Sigmoid colon (tissue), 7 donors: ENCODE results near the gene PLEKHA6. TPM values are rescaled to one million over a fixed set of nuclear protein-coding genes. Genes with fewer than 3 reads are reported as not detected.

Source experiments
- DNase-seq: peaks from one replicate; pipeline ENCODE4 v3.0.0-alpha.2; 2019
- H3K27ac ChIP-seq, 4 donors: fragments of 200-600 bp; sonication (generic); one replicate each; pipeline ENCODE4 v1.5.1; 2016 to 2019; ENCODE audit warnings: mild to moderate bottlenecking in 1 of 4
- H3K27me3 ChIP-seq, 3 donors: fragments of 200-600 bp; sonication (generic); one replicate each; pipeline ENCODE4 v1.5.1; 2019; ENCODE audit warnings: mild to moderate bottlenecking in 1 of 3
- H3K36me3 ChIP-seq, 4 donors: fragments of 200-600 bp; sonication (generic); one replicate each; pipeline ENCODE4 v1.5.1; 2016 to 2019
- H3K4me1 ChIP-seq, 4 donors: fragments of 200-600 bp; sonication (generic); one replicate each; pipeline ENCODE4 v1.5.1; 2017 to 2019
- H3K4me3 ChIP-seq, 4 donors: fragments of 200-600 bp; sonication (generic); one replicate each; pipeline ENCODE4 v1.5.1; 2017 to 2019; ENCODE audit warnings: mild to moderate bottlenecking in 2 of 4, moderate library complexity in 1 of 4
- H3K9me3 ChIP-seq, 4 donors: fragments of 200-600 bp in 3 of 4; sonication (generic) in 3 of 4; one replicate each; pipeline versions ENCODE4 v1.5.1 to v1.6.1; 2013 to 2019
- EP300 ChIP-seq, 4 donors: sonication (generic); formaldehyde crosslinking; IDR thresholded peaks; one replicate each; pipeline ENCODE4 v1.6.1; 2017; ENCODE audit warnings: antibody characterized with exemption in 4 of 4
- POLR2A ChIP-seq, 2 donors: fragments of 450-650 bp; IDR thresholded peaks; one replicate each; pipeline ENCODE4 v1.6.1; 2016; ENCODE audit warnings: antibody characterized with exemption in 2 of 2, mild to moderate bottlenecking in 2 of 2, moderate library complexity in 2 of 2
- POLR2AphosphoS5 ChIP-seq, 4 donors: sonication (generic); formaldehyde crosslinking; IDR thresholded peaks; one replicate each; pipeline ENCODE4 v1.6.1; 2017; ENCODE audit warnings: antibody characterized with exemption in 4 of 4
- WGBS, 2 donors: extraction: QIAGEN DNeasy Blood & Tissue Kit; methylation state at CpG; one replicate each; pipeline ENCODE4 v1.1.7; 2013; 5-methylcytosine and 5-hydroxymethylcytosine counted together
- intact Hi-C: fragments of 100-400 bp; cut with DNase I; formaldehyde crosslinking; loops from one replicate; pipeline ENCODE4 v1.15.1; 2023
- polyA plus RNA-seq, 3 donors: library from polyadenylated mRNA; stranded (reverse); fragments of 200-250 nt; gene quantifications; one replicate each; pipeline ENCODE4 v1.2.3, GENCODE V29; 2013
- total RNA-seq, 4 donors: library from RNA; depleted of rRNA; stranded (reverse); fragments of >200 nt; gene quantifications; one replicate each; pipeline ENCODE4 v1.1.0, GENCODE V29; 2016
- TF ChIP-seq, protein P1 (sequence below), 4 experiments: fragments of 450-650 bp in 3 of 4; fragments of 200-600 bp in 1 of 4; IDR thresholded peaks; one replicate each; pipeline ENCODE4 v1.5.1; 2016 to 2019; ENCODE audit warnings: antibody characterized with exemption in 4 of 4, mild to moderate bottlenecking in 3 of 4, moderate library complexity in 2 of 4
- donor health status: healthy with polysubstance abuse.
- donor health status: Bipolar disorder and iron deficiency.
- donor health status: healthy.

PLEKHA6 gene
- total and polyA plus RNA-seq, 7 donors: 5.6 to 58.7 (median 15.0) TPM

DNA sequence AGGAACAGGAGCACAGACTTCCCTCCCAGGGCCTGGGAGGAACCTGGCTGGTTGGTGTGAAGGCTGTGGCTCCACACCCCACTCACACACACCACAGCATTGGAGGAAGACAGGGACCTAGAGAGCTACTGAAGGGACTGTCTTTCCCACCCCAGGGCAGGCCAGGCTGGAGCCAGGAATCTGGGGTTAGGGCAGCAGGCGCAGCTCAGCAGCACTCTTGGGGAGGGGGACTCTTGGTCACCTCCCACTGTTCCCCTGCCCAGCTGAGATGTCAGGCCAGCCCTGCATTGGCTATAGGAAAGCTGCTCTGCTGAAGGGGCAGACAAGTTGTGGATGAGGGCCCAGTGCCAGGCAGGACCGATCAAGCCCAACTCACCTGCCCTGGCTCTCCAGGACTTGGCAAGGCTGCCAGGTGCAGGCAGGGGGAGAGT is 1.6 kb upstream of the PLEKHA6 start:
- Histone ChIP-seq H3K27me3 (peaks cover 4 to 21% (median 9%) of the 10 kb centered on the region in 3 donors), H3K27ac (no peak overlapping the region), H3K9me3 (no peaks in the 10 kb centered on the region), H3K4me3 (no peak overlapping the region), H3K36me3 (no peaks in the 10 kb centered on the region), H3K4me1 (peaks cover 0 to 18% (median 16%) of the 10 kb centered on the region in 4 donors)
- TF ChIP-seq, protein P1, sequence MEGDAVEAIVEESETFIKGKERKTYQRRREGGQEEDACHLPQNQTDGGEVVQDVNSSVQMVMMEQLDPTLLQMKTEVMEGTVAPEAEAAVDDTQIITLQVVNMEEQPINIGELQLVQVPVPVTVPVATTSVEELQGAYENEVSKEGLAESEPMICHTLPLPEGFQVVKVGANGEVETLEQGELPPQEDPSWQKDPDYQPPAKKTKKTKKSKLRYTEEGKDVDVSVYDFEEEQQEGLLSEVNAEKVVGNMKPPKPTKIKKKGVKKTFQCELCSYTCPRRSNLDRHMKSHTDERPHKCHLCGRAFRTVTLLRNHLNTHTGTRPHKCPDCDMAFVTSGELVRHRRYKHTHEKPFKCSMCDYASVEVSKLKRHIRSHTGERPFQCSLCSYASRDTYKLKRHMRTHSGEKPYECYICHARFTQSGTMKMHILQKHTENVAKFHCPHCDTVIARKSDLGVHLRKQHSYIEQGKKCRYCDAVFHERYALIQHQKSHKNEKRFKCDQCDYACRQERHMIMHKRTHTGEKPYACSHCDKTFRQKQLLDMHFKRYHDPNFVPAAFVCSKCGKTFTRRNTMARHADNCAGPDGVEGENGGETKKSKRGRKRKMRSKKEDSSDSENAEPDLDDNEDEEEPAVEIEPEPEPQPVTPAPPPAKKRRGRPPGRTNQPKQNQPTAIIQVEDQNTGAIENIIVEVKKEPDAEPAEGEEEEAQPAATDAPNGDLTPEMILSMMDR (IDR thresholded peaks at IDR 0.05): no peak
- TF ChIP-seq POLR2AphosphoS5 (IDR thresholded peaks at IDR 0.05) (no peak), POLR2A (IDR thresholded peaks at IDR 0.05) (no peak), EP300 (IDR thresholded peaks at IDR 0.05) (no peak)
- no peak for DNase-seq
- WGBS, 2 donors: 72 to 83% methylated on average over 2 of the region's 2 CpGs
- intact Hi-C loops: loop anchor here (5.0 kb wide), 2 partner anchors 154 to 499 kb away; partner anchors contain the start of gene SNRPE

DNA sequence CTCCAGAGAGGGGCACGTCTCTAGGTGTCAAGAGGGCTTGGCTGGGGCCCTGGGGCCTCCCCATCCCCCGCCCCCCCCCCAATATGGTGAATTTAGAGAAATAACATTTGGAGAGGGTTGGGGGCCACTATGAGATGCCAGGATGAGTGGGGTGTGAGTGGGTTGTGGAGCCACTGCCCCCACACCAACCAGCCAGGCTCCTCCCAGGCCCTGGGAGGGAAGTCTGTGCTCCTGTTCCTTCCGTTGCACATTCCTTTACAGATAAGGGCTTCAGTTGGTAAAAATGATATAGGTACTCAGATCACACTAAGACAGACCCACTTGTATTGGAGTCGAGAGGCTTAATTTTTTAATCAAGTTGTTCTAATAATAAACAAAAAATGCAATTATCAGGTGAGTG is 585 bp upstream of the PLEKHA6 start:
- peaks cover 0 to 18% (median 16%) of the 10 kb centered on the region in 4 donors for H3K4me1 ChIP-seq
- no peak for DNase-seq
- no peaks in the 10 kb centered on the region for H3K36me3 ChIP-seq
- 69 to 73% methylated on average over 4 of the region's 4 CpGs for WGBS, 2 donors
- H3K9me3 ChIP-seq: no peaks in the 10 kb centered on the region
- H3K27me3 ChIP-seq: peaks cover 4 to 21% (median 9%) of the 10 kb centered on the region in 3 donors
- no peak overlapping the region for H3K27ac ChIP-seq
- no peak for TF ChIP-seq POLR2A (IDR thresholded peaks at IDR 0.05)
- TF ChIP-seq POLR2AphosphoS5 (IDR thresholded peaks at IDR 0.05): no peak
- TF ChIP-seq, protein P1 (IDR thresholded peaks at IDR 0.05): no peak
- no peak for TF ChIP-seq EP300 (IDR thresholded peaks at IDR 0.05)
- no peak overlapping the region for H3K4me3 ChIP-seq
- intact Hi-C loops: loop anchor here (5.0 kb wide), 2 partner anchors 153 to 498 kb away; partner anchors contain the start of gene SNRPE

DNA sequence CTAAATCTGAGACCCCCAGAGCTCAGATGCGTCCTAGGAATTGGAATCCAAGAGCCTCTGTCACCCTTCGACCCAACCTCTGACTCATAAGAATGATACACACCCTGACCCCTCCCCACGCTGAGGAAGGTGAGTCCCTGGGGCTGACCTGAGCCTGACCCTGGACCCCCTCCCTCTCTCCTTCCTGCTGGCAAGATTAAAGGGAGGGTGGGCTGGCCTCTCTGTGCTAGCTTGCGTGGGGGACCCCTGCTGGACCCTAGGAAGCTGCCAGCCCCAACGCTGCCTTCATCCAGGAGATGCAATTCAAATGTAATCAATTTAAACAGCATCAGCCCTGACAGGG is 627 bp downstream of the PLEKHA6 start:
- H3K4me1 ChIP-seq: peaks cover 0 to 18% (median 16%) of the 10 kb centered on the region in 4 donors
- H3K9me3 ChIP-seq: no peaks in the 10 kb centered on the region
- H3K27me3 ChIP-seq: peaks cover 4 to 21% (median 9%) of the 10 kb centered on the region in 3 donors
- H3K27ac ChIP-seq: peak overlapping the region in 1 of 4 donors; percentile 2
- peak; percentile 54 for DNase-seq
- WGBS, 2 donors: 46 to 64% methylated on average over 5 of the region's 5 CpGs
- H3K4me3 ChIP-seq: peak overlapping the region in 2 of 4 donors; percentile 0 to 16
- intact Hi-C loops: no loop called here
- no peak for TF ChIP-seq POLR2AphosphoS5 (IDR thresholded peaks at IDR 0.05)
- H3K36me3 ChIP-seq: no peaks in the 10 kb centered on the region

DNA sequence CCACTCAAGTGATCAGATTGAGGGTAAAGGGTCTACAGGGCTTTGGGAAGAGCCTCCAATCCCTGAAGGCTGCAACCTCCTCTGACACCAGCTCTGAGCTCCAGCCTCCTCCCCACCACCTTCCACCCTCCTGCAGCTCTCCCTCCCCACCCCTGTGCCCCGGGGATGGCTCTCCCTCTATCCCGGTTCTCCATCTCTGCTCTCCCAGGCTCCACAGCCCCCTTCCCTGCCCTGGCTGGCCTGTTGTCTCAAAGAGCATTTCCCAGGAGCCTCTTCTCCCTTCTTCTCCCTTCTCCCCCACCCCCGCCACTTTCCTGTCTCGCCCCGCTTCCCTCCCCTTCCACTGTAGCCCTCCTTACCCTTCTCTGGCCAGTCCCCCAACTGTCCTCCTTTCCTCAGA is 1.1 kb downstream of the PLEKHA6 start:
- peaks cover 0 to 16% (median 14%) of the 10 kb centered on the region in 4 donors for H3K4me1 ChIP-seq
- H3K36me3 ChIP-seq: no peaks in the 10 kb centered on the region
- H3K9me3 ChIP-seq: no peaks in the 10 kb centered on the region
- H3K27me3 ChIP-seq: peaks cover 4 to 21% (median 9%) of the 10 kb centered on the region in 3 donors
- no peak overlapping the region for H3K27ac ChIP-seq
- WGBS, 2 donors: 64 to 79% methylated on average over 5 of the region's 5 CpGs
- peak; percentile 41 for DNase-seq
- TF ChIP-seq, protein P1 (IDR thresholded peaks at IDR 0.05): no peak
- TF ChIP-seq POLR2A (IDR thresholded peaks at IDR 0.05): no peak
- no peak for TF ChIP-seq EP300 (IDR thresholded peaks at IDR 0.05)
- no peak for TF ChIP-seq POLR2AphosphoS5 (IDR thresholded peaks at IDR 0.05)
- H3K4me3 ChIP-seq: peak overlapping the region in 1 of 4 donors; percentile 16
- intact Hi-C loops: no loop called here

DNA sequence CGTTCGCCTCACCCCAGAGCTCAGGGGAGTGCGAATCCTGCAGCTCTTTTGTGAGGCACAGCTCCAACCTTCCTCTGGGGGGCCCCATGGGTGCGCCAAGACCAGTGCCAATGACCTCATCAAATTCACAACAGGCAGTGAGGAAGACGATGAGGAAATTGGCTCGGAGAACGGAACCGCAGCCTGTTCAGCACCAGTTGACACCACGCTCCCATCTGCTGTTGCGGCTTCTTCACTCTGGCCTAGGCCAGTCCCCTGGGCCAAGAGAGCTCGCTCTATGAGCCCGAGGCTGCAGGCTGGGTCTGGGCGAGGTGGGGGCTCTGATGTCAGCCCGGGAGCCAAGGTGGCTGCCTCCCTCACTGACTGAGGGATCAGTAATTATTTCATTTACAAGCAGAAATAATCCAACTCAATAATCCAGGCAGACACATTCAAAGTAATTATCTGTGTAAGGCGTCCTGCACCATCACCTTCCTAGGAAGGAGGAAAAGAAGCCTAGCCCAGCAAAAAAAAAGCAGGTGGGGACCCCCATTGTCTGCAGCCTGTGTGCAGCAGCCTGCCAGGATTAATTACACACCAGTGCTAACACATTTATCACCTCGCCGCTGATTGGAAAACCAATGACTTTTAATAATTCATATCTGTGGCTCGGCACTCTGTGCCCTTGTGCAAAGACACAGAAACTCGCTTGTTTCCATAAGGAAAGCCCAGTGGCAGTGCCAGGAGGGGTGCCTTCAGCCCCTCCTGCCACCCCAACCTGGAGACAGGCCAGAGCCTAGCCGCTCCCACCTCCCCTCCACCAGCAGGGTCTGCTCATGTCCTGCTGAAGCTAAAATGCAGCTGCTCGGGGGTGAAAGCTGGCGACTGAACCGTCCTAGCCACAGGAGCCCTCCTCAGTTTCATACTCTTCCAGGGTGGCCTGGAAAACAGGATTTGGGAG is 1.9 kb downstream of the PLEKHA6 start:
- Histone ChIP-seq H3K4me3 (no peak overlapping the region), H3K4me1 (peaks cover 0 to 10% (median 6%) of the 10 kb centered on the region in 4 donors), H3K27ac (peak overlapping the region in 2 of 4 donors; percentile 1 to 7), H3K27me3 (peaks cover 4 to 21% (median 9%) of the 10 kb centered on the region in 3 donors), H3K9me3 (no peaks in the 10 kb centered on the region), H3K36me3 (no peaks in the 10 kb centered on the region)
- no peak for TF ChIP-seq POLR2AphosphoS5 (IDR thresholded peaks at IDR 0.05)
- TF ChIP-seq POLR2A (IDR thresholded peaks at IDR 0.05): no peak
- TF ChIP-seq EP300 (IDR thresholded peaks at IDR 0.05): no peak
- TF ChIP-seq, protein P1 (IDR thresholded peaks at IDR 0.05): no peak
- WGBS, 2 donors: 75 to 85% methylated on average over 23 of the region's 23 CpGs
- no peak for DNase-seq
- intact Hi-C loops: no loop called here
